PC-3 (cell line): ENCODE data around the gene KLF5.

Experiments
- EZH2 ChIP-seq: fragments of 300-600 bp; sonication (generic); IDR thresholded peaks from one replicate; pipeline ENCODE4 v1.6.1; 2017; ENCODE audit warnings: antibody characterized with exemption, mild to moderate bottlenecking, low read length; ENCODE audit not compliant: unreplicated experiment
- TF ChIP-seq, protein P1 (sequence below): fragments of 300-600 bp; sonication (generic); conservative IDR thresholded peaks from 2 replicates; pipeline ENCODE4 v1.5.1; 2017; ENCODE audit warnings: antibody characterized with exemption, low read depth, mild to moderate bottlenecking, low read length

DNA sequence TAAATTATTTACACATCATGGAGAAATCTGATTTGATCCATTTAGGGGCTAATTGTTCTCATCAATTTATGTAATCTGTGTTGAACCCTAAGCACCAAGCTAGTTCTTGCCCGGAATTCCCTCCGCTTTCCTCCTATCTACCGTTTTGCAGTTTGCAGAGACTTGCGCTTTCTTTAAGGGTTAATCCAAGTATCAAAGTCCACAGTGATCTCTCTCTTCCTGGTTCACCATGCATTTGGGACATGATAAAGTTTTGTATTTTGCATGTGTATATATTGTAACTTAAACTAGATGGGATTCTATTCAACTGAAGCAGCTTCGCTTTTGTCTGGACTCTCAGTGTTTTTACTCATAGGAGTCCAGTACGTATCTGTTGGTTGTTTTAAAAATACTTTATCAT, 13.8 kb upstream of the KLF5 start:
- no peak for TF ChIP-seq EZH2
- TF ChIP-seq, protein P1, sequence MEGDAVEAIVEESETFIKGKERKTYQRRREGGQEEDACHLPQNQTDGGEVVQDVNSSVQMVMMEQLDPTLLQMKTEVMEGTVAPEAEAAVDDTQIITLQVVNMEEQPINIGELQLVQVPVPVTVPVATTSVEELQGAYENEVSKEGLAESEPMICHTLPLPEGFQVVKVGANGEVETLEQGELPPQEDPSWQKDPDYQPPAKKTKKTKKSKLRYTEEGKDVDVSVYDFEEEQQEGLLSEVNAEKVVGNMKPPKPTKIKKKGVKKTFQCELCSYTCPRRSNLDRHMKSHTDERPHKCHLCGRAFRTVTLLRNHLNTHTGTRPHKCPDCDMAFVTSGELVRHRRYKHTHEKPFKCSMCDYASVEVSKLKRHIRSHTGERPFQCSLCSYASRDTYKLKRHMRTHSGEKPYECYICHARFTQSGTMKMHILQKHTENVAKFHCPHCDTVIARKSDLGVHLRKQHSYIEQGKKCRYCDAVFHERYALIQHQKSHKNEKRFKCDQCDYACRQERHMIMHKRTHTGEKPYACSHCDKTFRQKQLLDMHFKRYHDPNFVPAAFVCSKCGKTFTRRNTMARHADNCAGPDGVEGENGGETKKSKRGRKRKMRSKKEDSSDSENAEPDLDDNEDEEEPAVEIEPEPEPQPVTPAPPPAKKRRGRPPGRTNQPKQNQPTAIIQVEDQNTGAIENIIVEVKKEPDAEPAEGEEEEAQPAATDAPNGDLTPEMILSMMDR, result no peak
